Thymus (tissue), 11 donors: ENCODE data around the gene LMLN. TPM values are rescaled to one million over a fixed set of nuclear protein-coding genes. Genes with fewer than 3 reads are reported as not detected.
"Not testable (repeated sequence)": the region's sequence is repeated elsewhere in the genome, so short reads cannot be mapped to it uniquely, and the experiment has no call there.

Experiments used
- DNase-seq, 9 donors: peaks; one replicate each; pipeline ENCODE4 v3.0.0-alpha.2; 2013; ENCODE audit warnings: low spot score in 9 of 9, low read depth in 6 of 9, missing footprints in 1 of 9
- H3K27ac ChIP-seq, 2 donors: one replicate each; pipeline ENCODE4 v1.5.1; 2013; ENCODE audit warnings: control low read depth in 1 of 2, low read depth in 1 of 2, low read length in 1 of 2, mild to moderate bottlenecking in 1 of 2, moderate library complexity in 1 of 2
- H3K27me3 ChIP-seq, 2 donors: one replicate each; pipeline ENCODE4 v1.5.1; 2013; ENCODE audit warnings: low read length in 1 of 2; ENCODE audit not compliant: control insufficient read depth in 2 of 2, insufficient read depth in 1 of 2
- H3K36me3 ChIP-seq, 2 donors: one replicate each; pipeline ENCODE4 v1.5.1; 2013; ENCODE audit warnings: low read length in 1 of 2, mild to moderate bottlenecking in 1 of 2, moderate library complexity in 1 of 2; ENCODE audit not compliant: control insufficient read depth in 2 of 2, insufficient read depth in 2 of 2
- H3K4me1 ChIP-seq, 2 donors: one replicate each; pipeline ENCODE4 v1.5.1; 2013; ENCODE audit warnings: low read length in 2 of 2; ENCODE audit not compliant: control insufficient read depth in 2 of 2, insufficient read depth in 2 of 2
- H3K4me3 ChIP-seq, 2 donors: one replicate each; pipeline ENCODE4 v1.5.1; 2013; ENCODE audit warnings: low read length in 2 of 2, control low read depth in 1 of 2, mild to moderate bottlenecking in 1 of 2
- H3K9me3 ChIP-seq, 2 donors: one replicate each; pipeline ENCODE4 v1.5.1; 2013; ENCODE audit warnings: low read length in 1 of 2, mild to moderate bottlenecking in 1 of 2; ENCODE audit not compliant: control insufficient read depth in 2 of 2, insufficient read depth in 1 of 2
- WGBS: extraction: QIAGEN DNeasy Blood & Tissue Kit; methylation state at CpG from one replicate; pipeline ENCODE4 v1.1.7; 2013; 5-methylcytosine and 5-hydroxymethylcytosine counted together
- polyA plus RNA-seq: library from polyadenylated mRNA; stranded (reverse); fragments of 200-250 nt; gene quantifications from one replicate; pipeline ENCODE4 v1.2.3, GENCODE V29; 2013
- total RNA-seq: library from RNA; stranded (reverse); fragments of 120-200 nt; gene quantifications from one replicate; pipeline ENCODE4 v1.2.4, GENCODE V29; 2013
- donor health status: healthy.

Gene LMLN
- total and polyA plus RNA-seq, 2 donors: 1.4 to 2.2 TPM

GRCh38 chr3:197963019-197963637, 3.1 kb downstream of the LMLN start:
- H3K4me1 ChIP-seq: peaks cover 9 to 18% of the 10 kb centered on the region in 2 donors
- H3K9me3 ChIP-seq: peaks cover 0 to 7% of the 10 kb centered on the region in 2 donors
- H3K36me3 ChIP-seq: no peaks in the 10 kb centered on the region
- over 99% methylated on average over 5 of the region's 5 CpGs for WGBS
- no peak for DNase-seq
- no peak overlapping the region for H3K4me3 ChIP-seq
- H3K27ac ChIP-seq: no peak overlapping the region
- H3K27me3 ChIP-seq: peaks cover 0 to 3% of the 10 kb centered on the region in 2 donors

GRCh38 chr3:197967337-197967989, 7.4 kb downstream of the LMLN start:
- H3K9me3 ChIP-seq, H3K4me1 ChIP-seq, H3K27me3 ChIP-seq, H3K27ac ChIP-seq, H3K4me3 ChIP-seq, DNase-seq, H3K36me3 ChIP-seq: not testable (repeated sequence)
- 97% methylated on average over 8 of the region's 8 CpGs for WGBS

- Histone ChIP-seq H3K9me3 (peaks cover 0 to 9% of the 10 kb centered on the region in 2 donors), H3K4me1 (no peaks in the 10 kb centered on the region), H3K36me3 (no peaks in the 10 kb centered on the region), H3K27ac (no peak overlapping the region), H3K27me3 (no peaks in the 10 kb centered on the region), H3K4me3 (no peak overlapping the region)
- 97% methylated on average over 3 of the region's 3 CpGs for WGBS
- DNase-seq: no peak
Observed at GRCh38 chr3:197970588-197970987, 10.6 kb downstream of the LMLN start.

GRCh38 chr3:197974016-197974415, 14.0 kb downstream of the LMLN start:
- no peaks in the 10 kb centered on the region for H3K4me1 ChIP-seq
- H3K4me3 ChIP-seq: no peak overlapping the region
- H3K9me3 ChIP-seq: peaks cover 0 to 2% of the 10 kb centered on the region in 2 donors
- DNase-seq: no peak
- H3K36me3 ChIP-seq: no peaks in the 10 kb centered on the region
- no peak overlapping the region for H3K27ac ChIP-seq
- 92% methylated on average over 1 of the region's 1 CpG for WGBS
- no peaks in the 10 kb centered on the region for H3K27me3 ChIP-seq

- Histone ChIP-seq H3K27me3 (no peaks in the 10 kb centered on the region), H3K36me3 (no peaks in the 10 kb centered on the region), H3K4me1 (no peaks in the 10 kb centered on the region), H3K9me3 (peaks cover 0 to 2% of the 10 kb centered on the region in 2 donors), H3K4me3 (no peak overlapping the region), H3K27ac (no peak overlapping the region)
- no peak for DNase-seq
- WGBS: 98% methylated on average over 8 of the region's 8 CpGs
Observed at GRCh38 chr3:197975311-197975710, 15.3 kb downstream of the LMLN start.

GRCh38 chr3:197983076-197983475, 23.1 kb downstream of the LMLN start:
- Histone ChIP-seq H3K27me3 (no peaks in the 10 kb centered on the region), H3K9me3 (no peaks in the 10 kb centered on the region), H3K4me3 (no peak overlapping the region), H3K36me3 (no peaks in the 10 kb centered on the region), H3K4me1 (peaks cover 0 to 13% of the 10 kb centered on the region in 2 donors), H3K27ac (no peak overlapping the region)
- DNase-seq: peak in 1 of 9 donors; percentile 31
- whole genome bisulfite sequencing: 79% methylated on average over 1 of the region's 1 CpG

- no peak overlapping the region for H3K4me3 ChIP-seq
- no peaks in the 10 kb centered on the region for H3K9me3 ChIP-seq
- no peaks in the 10 kb centered on the region for H3K4me1 ChIP-seq
- WGBS: 93% methylated on average over 4 of the region's 4 CpGs
- no peaks in the 10 kb centered on the region for H3K27me3 ChIP-seq
- peaks cover 0 to 3% of the 10 kb centered on the region in 2 donors for H3K36me3 ChIP-seq
- no peak overlapping the region for H3K27ac ChIP-seq
- DNase-seq: no peak
Observed at GRCh38 chr3:197989651-197990050, 29.6 kb downstream of the LMLN start.

- H3K27ac ChIP-seq: no peak overlapping the region
- no peaks in the 10 kb centered on the region for H3K4me1 ChIP-seq
- 100% methylated on average over 1 of the region's 1 CpG for whole genome bisulfite sequencing
- peaks cover 0 to 3% of the 10 kb centered on the region in 2 donors for H3K36me3 ChIP-seq
- H3K27me3 ChIP-seq: no peaks in the 10 kb centered on the region
- no peak overlapping the region for H3K4me3 ChIP-seq
- DNase-seq: no peak
- no peaks in the 10 kb centered on the region for H3K9me3 ChIP-seq
Observed at GRCh38 chr3:197994736-197995135, 34.7 kb downstream of the LMLN start.

- 80% methylated on average over 5 of the region's 5 CpGs for WGBS
- H3K36me3 ChIP-seq: no peaks in the 10 kb centered on the region
- H3K4me3 ChIP-seq: no peak overlapping the region
- DNase-seq: no peak
- H3K27ac ChIP-seq: no peak overlapping the region
- H3K9me3 ChIP-seq: no peaks in the 10 kb centered on the region
- H3K4me1 ChIP-seq: no peaks in the 10 kb centered on the region
- no peaks in the 10 kb centered on the region for H3K27me3 ChIP-seq
Observed at GRCh38 chr3:197996855-197997254, 36.8 kb downstream of the LMLN start.
